ENCODE measurements around the gene SV2C. TPM values are rescaled to one million over a fixed set of nuclear protein-coding genes. Genes with fewer than 3 reads are reported as not detected.
"Not testable (repeated sequence)": the region's sequence is repeated elsewhere in the genome, so short reads cannot be mapped to it uniquely, and the experiment has no call there.

Gene SV2C
- total and polyA plus RNA-seq, 11 donors = 0.12 to 0.29 (median 0.20) TPM; not detected in 5

GRCh38 chr5:76367623-76368371 is 284.6 kb downstream of the SV2C start:
- ATAC-seq = no peak
- no peak for TF ChIP-seq POLR2A (IDR thresholded peaks at IDR 0.05)
- no peak for TF ChIP-seq CTCF (IDR thresholded peaks at IDR 0.05)
- Histone ChIP-seq H3K27ac (no peak overlapping the region), H3K27me3 (peaks cover 0 to 4% (median 0%) of the 10 kb centered on the region in 9 donors), H3K4me3 (no peak overlapping the region), H3K4me1 (peaks cover 0 to 11% (median 0%) of the 10 kb centered on the region in 12 donors), H3K9me3 (no peaks in the 10 kb centered on the region), H3K36me3 (no peaks in the 10 kb centered on the region)
- intact Hi-C loops (cut with DNase I) = no loop called here
- 92 to 96% (median 94%) methylated on average over 6 of the region's 6 CpGs for WGBS, 4 donors
- no peak for DNase-seq

GRCh38 chr5:76368941-76369340 is 285.8 kb downstream of the SV2C start:
- DNase-seq (no peak), ATAC-seq (no peak)
- 56 to 73% (median 64%) methylated on average over 1 of the region's 1 CpG for WGBS, 4 donors
- Histone ChIP-seq H3K4me3 (no peak overlapping the region), H3K27me3 (no peaks in the 10 kb centered on the region), H3K36me3 (no peaks in the 10 kb centered on the region), H3K27ac (no peak overlapping the region), H3K9me3 (no peaks in the 10 kb centered on the region), H3K4me1 (peaks cover 0 to 13% (median 0%) of the 10 kb centered on the region in 12 donors)
- TF ChIP-seq CTCF (IDR thresholded peaks at IDR 0.05) (no peak), POLR2A (IDR thresholded peaks at IDR 0.05) (no peak)
- intact Hi-C loops (cut with DNase I) = no loop called here

- ATAC-seq; intact Hi-C loops (cut with DNase I); H3K4me1 ChIP-seq; DNase-seq; H3K36me3 ChIP-seq; H3K9me3 ChIP-seq; H3K27me3 ChIP-seq; H3K4me3 ChIP-seq; H3K27ac ChIP-seq: not testable (repeated sequence)
- 66 to 90% (median 83%) methylated on average over 8 of the region's 8 CpGs for WGBS, 4 donors
Observed at GRCh38 chr5:76369668-76370067, 286.5 kb downstream of the SV2C start.

GRCh38 chr5:76371960-76372322 is 288.8 kb downstream of the SV2C start:
- WGBS, 4 donors = 25 to 66% (median 54%) methylated on average over 2 of the region's 2 CpGs
- DNase-seq = no peak
- Histone ChIP-seq H3K4me1 (peaks cover 0 to 9% (median 0%) of the 10 kb centered on the region in 12 donors), H3K9me3 (no peaks in the 10 kb centered on the region), H3K4me3 (no peak overlapping the region), H3K27me3 (no peaks in the 10 kb centered on the region), H3K27ac (no peak overlapping the region), H3K36me3 (no peaks in the 10 kb centered on the region)
- no peak for TF ChIP-seq CTCF (IDR thresholded peaks at IDR 0.05)
- TF ChIP-seq POLR2A (IDR thresholded peaks at IDR 0.05) = no peak
- ATAC-seq = no peak
- intact Hi-C loops (cut with DNase I) = no loop called here

Measured in heart left ventricle (tissue), 16 donors.